HG03066 (cell line): ENCODE data around the gene BAD.
"Not testable (repeated sequence)": the region's sequence is repeated elsewhere in the genome, so short reads cannot be mapped to it uniquely, and the experiment has no call there.

Experiments used
- ATAC-seq: cut with Tn5 transposase; IDR thresholded peaks from one replicate; pipeline ENCODE4 v1.9.1; 2021; ENCODE audit warnings: low read depth; ENCODE audit not compliant: unreplicated experiment

Gene BAD

GRCh38 chr11:64284048-64284961 is at the start of gene BAD:
BAD (minus strand) TSS chr11:64284665; CDS start chr11:64284368, 297 bp downstream.
- ATAC-seq = peak; percentile 81

GRCh38 chr11:64333556-64333955 is 49.1 kb upstream of the BAD start:
- ATAC-seq = no peak

- ATAC-seq = no peak
Observed at GRCh38 chr11:64331569-64332371, 47.3 kb upstream of the BAD start.

- no peak for ATAC-seq
Observed at GRCh38 chr11:64330888-64331287, 46.4 kb upstream of the BAD start.

DNA sequence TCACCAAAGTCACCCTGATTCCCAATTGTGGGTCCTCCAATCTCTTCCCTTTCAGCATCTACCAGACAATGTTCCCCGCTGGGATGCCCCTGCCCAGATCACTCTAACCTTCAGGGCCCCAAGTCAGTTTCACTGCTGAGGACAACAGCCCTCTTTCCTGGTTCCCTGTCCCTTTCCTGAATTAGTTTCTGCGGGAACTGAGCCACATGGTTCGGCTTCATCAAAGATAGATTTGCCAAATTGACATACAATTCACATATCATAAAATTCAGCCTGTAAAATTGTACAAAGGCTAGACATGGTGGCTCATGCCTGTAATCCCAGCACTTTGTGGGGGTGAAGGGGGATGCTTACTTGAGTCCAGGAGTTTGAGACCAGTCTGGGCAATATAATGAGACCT is 43.5 kb upstream of the BAD start:
- no peak for ATAC-seq

GRCh38 chr11:64327375-64327774 is 42.9 kb upstream of the BAD start:
- ATAC-seq = no peak

DNA sequence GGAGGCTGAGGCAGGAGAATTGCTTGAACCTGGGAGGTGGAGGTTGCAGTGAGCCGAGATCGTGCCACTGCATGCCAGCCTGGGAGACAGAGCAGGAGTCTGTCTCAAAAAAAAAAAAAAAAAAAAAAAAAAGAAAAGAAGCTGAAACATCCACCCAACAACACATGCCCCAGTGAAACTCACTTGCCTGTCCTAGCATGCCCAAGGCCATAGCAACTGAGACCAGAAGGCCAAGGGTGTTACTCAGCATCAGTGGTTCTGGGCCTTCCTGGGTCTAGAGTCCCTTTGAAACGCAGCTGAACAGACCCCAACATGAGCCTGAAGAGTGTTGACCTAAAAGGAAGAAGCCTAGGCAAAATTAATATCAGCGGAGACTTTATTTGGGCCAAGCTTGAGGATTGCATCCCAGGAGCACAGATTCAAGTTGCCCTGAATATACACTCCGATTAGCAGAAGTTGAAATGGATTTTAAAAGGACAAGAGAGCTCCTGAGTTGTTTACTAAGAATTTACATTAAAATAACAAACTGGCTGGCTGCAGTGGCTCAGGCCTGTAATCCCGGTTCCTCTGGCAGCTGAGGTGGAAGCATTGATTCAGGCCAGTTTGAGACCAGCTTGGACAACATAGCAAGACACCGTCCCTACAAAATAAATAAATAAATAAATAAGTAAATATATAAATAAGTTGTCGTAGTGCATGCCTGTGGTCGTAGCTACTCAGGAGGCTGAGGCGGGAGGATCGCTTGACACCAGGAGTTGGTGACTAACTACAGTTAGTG is 40.4 kb upstream of the BAD start:
- no peak for ATAC-seq

GRCh38 chr11:64323984-64324383 is 39.5 kb upstream of the BAD start:
- not testable (repeated sequence) for ATAC-seq

- ATAC-seq = no peak
Observed at GRCh38 chr11:64323373-64323772, 38.9 kb upstream of the BAD start.

DNA sequence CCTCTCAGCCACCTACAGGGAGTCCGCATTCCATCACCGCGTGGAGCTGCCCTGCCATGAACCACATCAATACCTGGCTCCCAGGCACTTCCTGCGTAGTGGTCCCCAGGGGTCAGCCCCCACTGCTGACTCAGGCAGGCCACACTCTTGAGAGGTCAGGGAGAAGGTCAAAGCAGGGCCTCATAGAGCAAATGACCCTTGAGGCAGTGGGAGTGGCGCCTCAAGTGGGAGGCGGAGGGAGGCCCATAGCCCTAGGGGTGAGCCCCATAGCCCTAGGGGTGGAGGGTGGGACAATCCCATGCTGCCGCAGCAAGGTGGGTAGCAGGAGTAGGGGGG is 38.4 kb upstream of the BAD start:
- no peak for ATAC-seq

GRCh38 chr11:64321533-64321932 is 37.1 kb upstream of the BAD start:
- ATAC-seq = no peak

DNA sequence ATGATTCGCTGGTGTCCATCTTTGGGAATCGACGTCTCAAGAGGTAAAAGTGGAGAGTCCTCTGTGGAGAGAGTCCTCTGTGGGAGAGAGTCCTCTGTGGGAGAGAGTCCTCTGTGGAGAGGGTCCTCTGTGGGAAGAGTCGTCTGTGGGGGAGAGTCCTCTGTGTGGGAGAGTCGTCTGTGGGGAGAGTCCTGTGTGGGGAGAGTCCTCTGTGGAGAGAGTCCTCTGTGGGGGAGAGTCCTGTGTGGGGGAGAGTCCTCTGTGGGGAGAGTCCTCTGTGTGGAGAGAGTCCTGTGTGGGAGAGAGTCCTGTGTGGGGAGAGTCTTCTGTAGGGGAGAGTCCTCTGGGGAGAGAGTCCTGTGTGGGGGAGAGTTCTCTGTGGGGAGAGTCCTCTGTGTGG is 36.6 kb upstream of the BAD start:
- ATAC-seq = no peak

GRCh38 chr11:64320556-64320955 is 36.1 kb upstream of the BAD start:
- no peak for ATAC-seq

- no peak for ATAC-seq
Observed at GRCh38 chr11:64318766-64319761, 34.6 kb upstream of the BAD start.

- peak; percentile 68 for ATAC-seq
Observed at GRCh38 chr11:64317961-64318765, 33.7 kb upstream of the BAD start, which contains the start of gene PRDX5. PRDX5 (plus strand) TSS chr11:64318121; CDS start chr11:64318216, 95 bp downstream.

GRCh38 chr11:64317325-64317960 is 33.0 kb upstream of the BAD start, which contains the start of gene TRMT112:
TRMT112 (minus strand) TSS chr11:64317559; CDS start chr11:64317526, 33 bp downstream.
- peak; percentile 62 for ATAC-seq

GRCh38 chr11:64316672-64317324 is 32.3 kb upstream of the BAD start:
- ATAC-seq = no peak
